ENCODE results near the gene C2CD4C.
"Not testable (repeated sequence)": the region's sequence is repeated elsewhere in the genome, so short reads cannot be mapped to it uniquely, and the experiment has no call there.

C2CD4C gene, protein sequence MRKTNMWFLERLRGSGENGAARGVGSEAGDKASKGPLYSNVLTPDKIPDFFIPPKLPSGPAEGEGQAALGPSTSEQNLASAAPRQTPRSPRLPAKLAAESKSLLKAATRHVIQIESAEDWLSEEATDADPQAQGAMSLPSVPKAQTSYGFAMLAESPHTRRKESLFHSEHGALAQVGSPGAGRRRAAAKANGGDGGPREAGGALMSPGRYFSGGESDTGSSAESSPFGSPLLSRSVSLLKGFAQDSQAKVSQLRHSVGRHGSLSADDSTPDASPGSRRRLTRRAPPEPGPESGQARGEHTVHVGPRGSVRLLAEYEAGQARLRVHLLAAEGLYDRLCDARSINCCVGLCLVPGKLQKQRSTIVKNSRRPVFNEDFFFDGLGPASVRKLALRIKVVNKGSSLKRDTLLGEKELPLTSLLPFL

DNA sequence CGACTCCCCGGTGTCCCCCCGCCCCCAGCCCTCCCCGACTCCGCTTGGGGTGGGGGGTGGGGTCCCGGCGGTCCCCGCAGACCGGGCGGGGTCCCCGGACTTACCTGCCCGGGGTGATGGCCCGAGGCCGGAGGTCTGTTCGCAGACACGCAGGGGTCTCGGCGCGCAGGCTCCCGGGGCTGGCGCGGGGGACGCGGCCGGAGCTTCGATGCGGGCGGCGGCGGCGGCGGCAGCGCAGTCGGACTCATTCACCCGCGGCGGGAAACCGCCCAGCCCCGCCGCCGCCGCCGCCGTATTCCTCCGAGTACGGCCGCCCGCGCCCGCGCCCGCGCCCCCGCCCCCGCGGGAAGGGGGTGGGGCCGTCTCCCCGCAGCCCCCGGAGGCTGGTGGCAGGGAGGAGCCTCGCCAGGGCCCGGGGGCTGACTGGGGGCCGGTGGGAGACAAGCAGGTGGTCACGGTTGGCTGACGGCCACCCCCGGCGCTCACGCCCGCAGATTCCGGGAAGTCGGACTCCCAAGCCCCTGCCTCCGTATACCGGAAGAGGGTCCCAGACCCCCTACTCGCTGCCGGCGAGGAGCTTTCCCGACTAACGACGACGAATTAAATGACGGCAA, at the start of gene C2CD4C:
Gene C2CD4C (minus strand): TSS at position 246 of the 614 bp plus-strand sequence. CDS start 786 bp downstream, outside the sequence.
- Histone ChIP-seq H3K9ac (peak within 1 kb of the TSS; percentile 64; the same call in 1 of the 2 replicates), H3K4me3 (peak within 1 kb of the TSS; percentile 70), H3K27me3 (peaks cover 7% of the 10 kb centered on the region; the same call in 1 of the 2 replicates), H3K36me3 (no peaks in the 10 kb centered on the region), H3K27ac (peak within 1 kb of the TSS; percentile 38; the same call in 1 of the 2 replicates), H3K4me2 (peak within 1 kb of the TSS; percentile 96), H3K4me1 (peaks cover 44% of the 10 kb centered on the region), H3K9me3 (no peaks in the 10 kb centered on the region), H4K20me1 (no peaks in the 10 kb centered on the region; the same call in 1 of the 2 replicates)
- TF ChIP-seq Cebpa-rat (IDR thresholded peaks at IDR 0.05): no peak

DNA sequence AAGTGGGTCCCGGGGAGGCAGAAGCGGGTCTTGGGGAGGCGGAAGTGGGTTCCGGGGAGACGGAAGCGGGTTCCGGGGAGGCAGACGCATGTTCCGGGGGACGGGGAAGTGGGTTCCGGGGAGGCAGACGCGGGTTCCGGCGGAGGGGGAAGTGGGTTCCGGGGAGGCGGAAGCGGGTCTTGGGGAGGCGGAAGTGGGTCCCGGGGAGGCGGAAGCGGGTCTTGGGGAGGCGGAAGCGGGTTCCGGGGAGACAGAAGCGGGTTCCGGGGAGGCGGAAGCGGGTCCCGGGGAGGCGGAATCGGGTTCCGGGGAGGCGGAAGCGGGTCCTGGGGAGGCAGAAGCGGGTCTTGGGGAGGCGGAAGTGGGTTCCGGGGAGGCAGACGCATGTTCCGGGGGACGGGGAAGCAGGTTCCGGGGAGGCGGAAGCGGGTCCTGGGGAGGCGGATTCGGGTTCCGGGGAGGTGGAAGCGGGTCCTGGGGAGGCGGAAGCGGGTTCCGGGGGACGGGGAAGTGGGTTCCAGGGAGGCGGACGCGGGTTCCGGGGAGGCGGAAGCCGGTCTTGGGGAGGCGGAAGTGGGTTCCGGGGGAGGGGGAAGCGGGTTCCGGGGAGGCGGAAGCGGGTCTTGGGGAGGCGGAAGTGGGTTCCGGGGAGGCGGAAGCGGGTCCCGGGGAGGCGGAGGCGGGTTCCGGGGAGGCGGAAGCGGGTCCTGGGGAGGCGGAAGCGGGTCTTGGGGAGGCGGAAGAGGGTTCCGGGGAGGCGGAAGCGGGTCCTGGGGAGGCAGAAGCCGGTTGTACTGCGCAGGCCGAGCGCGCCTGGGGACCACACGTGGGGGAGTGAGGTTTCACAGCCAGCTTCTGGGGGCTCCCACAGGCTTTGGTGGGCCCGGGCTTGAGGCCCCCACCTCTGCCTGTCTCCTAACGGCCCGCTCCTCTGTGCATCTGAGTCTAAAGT, 49.4 kb upstream of the C2CD4C start:
- Histone ChIP-seq H3K9ac (no peak overlapping the region), H4K20me1 (no peaks in the 10 kb centered on the region), H3K4me3 (no peak overlapping the region), H3K27ac (no peak overlapping the region), H3K4me2 (no peak overlapping the region), H3K9me3 (peaks cover 55% of the 10 kb centered on the region), H3K27me3 (no peaks in the 10 kb centered on the region), H3K4me1 (no peaks in the 10 kb centered on the region), H3K36me3 (no peaks in the 10 kb centered on the region)
- TF ChIP-seq Cebpa-rat (IDR thresholded peaks at IDR 0.05): no peak

DNA sequence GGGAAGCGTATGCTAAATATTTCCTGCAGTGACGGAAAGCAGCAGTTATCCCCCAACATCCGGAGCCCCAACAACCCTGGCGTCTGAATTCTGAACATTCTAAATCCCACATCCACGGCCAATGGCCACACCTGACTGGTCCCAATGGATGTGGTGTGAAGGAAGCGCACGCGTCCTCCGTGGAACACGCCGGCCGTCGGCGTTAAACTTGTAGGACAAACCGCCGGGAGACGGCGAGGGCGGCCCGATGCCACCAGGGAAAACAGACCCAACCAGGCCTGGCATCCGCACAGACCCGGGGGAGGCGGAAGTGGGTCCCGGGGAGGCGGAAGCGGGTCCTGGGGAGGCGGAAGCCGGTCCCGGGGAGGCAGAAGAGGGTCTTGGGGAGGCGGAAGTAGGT, 48.7 kb upstream of the C2CD4C start:
- TF ChIP-seq Cebpa-rat (IDR thresholded peaks at IDR 0.05): no peak
- no peaks in the 10 kb centered on the region for H3K36me3 ChIP-seq
- H3K4me1 ChIP-seq: no peaks in the 10 kb centered on the region
- H3K27me3 ChIP-seq: no peaks in the 10 kb centered on the region
- H3K27ac ChIP-seq: no peak overlapping the region
- peaks cover 61% of the 10 kb centered on the region for H3K9me3 ChIP-seq
- H3K4me2 ChIP-seq: no peak overlapping the region
- no peak overlapping the region for H3K9ac ChIP-seq
- H4K20me1 ChIP-seq: no peaks in the 10 kb centered on the region
- no peak overlapping the region for H3K4me3 ChIP-seq

DNA sequence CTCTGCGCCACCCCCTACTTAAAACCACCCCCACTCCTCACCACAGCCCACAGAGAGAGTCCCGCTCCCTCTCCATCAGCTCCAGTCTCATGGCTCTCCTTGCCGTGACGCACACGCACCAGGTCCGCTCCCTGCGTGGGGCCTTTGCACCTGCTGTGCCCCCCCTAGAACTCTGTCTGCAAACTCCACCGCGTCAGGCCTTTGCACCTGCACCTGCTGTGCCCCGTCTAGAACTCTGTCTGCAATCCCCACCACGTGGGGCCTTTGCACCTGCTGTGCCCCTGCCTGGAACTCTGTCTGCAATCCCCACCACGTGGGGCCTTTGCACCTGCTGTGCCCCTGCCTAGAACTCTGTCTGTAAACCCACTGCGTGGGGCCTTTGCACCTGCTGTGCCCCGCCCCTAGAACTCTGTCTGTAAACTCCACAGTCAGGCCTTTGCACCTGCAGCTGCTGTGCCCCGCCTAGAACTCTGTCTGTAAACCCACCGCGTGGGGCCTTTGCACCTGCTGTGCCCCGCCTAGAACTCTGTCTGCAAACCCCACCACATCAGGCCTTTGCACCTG, 47.7 kb upstream of the C2CD4C start:
- no peak overlapping the region for H3K9ac ChIP-seq
- no peak for TF ChIP-seq Cebpa-rat (IDR thresholded peaks at IDR 0.05)
- H3K4me2 ChIP-seq: no peak overlapping the region
- no peak overlapping the region for H3K27ac ChIP-seq
- H4K20me1 ChIP-seq: no peaks in the 10 kb centered on the region
- H3K4me3 ChIP-seq: no peak overlapping the region
- no peaks in the 10 kb centered on the region for H3K4me1 ChIP-seq
- peaks cover 62% of the 10 kb centered on the region for H3K9me3 ChIP-seq
- no peaks in the 10 kb centered on the region for H3K27me3 ChIP-seq
- H3K36me3 ChIP-seq: no peaks in the 10 kb centered on the region

DNA sequence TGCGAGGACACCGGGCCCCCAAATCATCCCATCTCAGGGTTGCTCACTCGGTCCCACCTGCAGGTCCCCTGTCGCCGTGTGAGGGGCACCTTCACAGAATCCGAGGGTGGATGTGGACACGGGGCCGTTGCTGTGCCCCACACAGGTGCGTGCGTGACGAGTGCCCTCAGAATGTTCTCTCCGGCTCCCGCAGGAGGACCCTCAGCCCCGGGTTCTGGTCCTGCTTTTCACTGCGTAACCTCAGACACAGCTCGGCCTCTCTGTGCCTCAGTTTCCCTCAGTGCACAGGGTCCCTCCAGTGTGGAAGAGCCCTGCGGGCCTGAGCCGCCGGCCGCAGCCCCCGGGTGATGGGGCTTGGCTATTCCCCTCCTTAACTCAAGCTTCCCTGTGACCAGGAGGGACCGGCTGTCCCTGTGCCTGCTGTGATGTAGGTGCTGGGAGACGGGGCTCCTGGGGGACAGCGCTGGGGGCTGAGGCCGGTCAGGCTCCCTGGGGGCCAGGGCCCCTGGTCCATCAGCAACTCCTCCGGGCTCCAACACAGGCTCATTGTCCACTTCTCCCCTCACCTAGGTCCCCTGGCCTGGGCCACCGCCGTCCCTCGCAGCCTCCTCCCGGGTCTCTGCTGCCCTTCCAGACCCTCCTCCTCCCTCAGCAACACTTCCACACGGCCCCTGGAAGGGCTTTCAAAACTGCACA, 47.1 kb upstream of the C2CD4C start:
- Histone ChIP-seq H3K9me3 (peaks cover 68% of the 10 kb centered on the region), H3K4me2 (no peak overlapping the region), H3K9ac (no peak overlapping the region), H3K27ac (no peak overlapping the region), H3K36me3 (no peaks in the 10 kb centered on the region), H3K27me3 (no peaks in the 10 kb centered on the region), H3K4me1 (no peaks in the 10 kb centered on the region), H4K20me1 (no peaks in the 10 kb centered on the region), H3K4me3 (no peak overlapping the region)
- TF ChIP-seq Cebpa-rat (IDR thresholded peaks at IDR 0.05): no peak

DNA sequence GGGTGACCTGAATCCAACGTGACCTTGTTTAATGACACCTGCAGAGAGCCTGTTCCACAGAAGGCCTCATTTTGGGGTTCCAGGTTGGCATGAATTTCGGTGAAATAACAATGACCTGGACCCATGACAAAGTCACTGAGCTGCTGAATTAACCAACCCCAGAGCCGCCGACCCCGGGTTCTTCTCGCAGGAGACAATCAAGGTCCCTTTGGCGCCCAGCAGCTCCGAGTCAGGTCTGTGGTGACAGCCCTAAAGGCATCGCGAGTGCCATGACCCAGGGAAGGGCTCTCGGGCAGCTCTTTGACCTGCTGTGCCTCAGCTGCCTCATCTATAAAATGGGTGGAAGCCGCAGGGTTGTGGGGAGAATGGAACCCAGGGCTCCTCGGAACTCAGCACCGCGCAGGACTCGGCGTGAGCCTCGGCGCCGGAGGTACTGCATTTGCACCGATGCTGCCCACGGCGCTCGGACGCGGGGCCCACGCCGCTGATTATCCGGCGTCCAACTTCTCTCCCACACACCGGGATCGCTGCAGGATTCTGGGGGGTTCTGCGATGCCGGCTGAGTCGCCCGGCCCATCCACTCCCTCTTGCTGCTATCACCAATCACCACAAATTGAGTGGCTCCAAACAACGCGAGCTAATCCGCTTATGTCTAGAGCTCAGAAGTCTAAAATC, 46.2 kb upstream of the C2CD4C start:
- Histone ChIP-seq H3K4me1 (no peaks in the 10 kb centered on the region), H3K4me2 (no peak overlapping the region), H3K9ac (no peak overlapping the region), H3K36me3 (no peaks in the 10 kb centered on the region), H4K20me1 (no peaks in the 10 kb centered on the region), H3K9me3 (peaks cover 77% of the 10 kb centered on the region), H3K27ac (no peak overlapping the region), H3K4me3 (no peak overlapping the region), H3K27me3 (no peaks in the 10 kb centered on the region)
- no peak for TF ChIP-seq Cebpa-rat (IDR thresholded peaks at IDR 0.05)

DNA sequence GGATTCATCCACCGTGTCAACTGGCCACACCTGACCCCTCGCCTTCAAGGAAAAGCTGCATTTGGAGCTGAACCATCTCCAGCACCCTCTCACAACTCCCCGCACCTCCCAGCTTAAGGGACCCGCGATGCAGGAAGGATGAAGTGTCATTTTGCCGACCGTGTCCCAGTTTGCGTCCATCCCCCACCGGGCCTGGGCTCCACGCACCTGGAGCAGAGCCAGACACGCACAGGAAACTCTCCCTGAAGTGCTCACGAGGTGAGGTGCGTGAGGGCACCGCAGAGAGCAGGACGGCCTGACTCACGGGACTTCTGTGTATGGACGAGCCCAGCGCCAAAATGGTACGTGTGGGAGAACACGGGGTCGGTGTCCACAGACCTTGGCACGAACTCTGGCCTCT, 44.7 kb upstream of the C2CD4C start:
- H4K20me1 ChIP-seq: no peaks in the 10 kb centered on the region
- no peak overlapping the region for H3K4me2 ChIP-seq
- no peak for TF ChIP-seq Cebpa-rat (IDR thresholded peaks at IDR 0.05)
- H3K4me3 ChIP-seq: no peak overlapping the region
- no peaks in the 10 kb centered on the region for H3K27me3 ChIP-seq
- H3K4me1 ChIP-seq: no peaks in the 10 kb centered on the region
- H3K9ac ChIP-seq: no peak overlapping the region
- H3K36me3 ChIP-seq: no peaks in the 10 kb centered on the region
- peaks cover 65% of the 10 kb centered on the region for H3K9me3 ChIP-seq
- H3K27ac ChIP-seq: no peak overlapping the region

DNA sequence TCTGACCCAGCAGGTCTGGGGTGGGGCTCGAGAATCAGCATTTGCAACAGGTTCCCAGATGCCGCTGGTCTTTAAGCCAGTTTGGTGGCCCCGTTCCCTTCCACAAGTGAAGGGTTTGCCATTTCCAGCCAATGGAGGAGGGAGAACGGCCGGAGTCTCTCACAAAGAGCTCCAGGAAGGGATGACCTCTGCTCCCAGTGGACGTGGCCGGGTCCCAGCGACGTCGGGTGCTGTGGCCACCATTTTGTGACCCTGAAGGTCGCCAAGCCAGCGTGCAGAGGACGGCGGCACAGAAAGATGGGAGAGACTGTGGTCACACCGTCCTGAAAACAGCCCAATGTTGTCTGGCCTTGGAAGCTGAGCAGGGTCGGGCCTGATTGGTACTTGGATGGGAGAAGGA, 43.9 kb upstream of the C2CD4C start:
- no peak overlapping the region for H3K9ac ChIP-seq
- H3K9me3 ChIP-seq: peaks cover 57% of the 10 kb centered on the region
- H4K20me1 ChIP-seq: no peaks in the 10 kb centered on the region
- no peak for TF ChIP-seq Cebpa-rat (IDR thresholded peaks at IDR 0.05)
- 0 out of 2 replicates have a peak, but pooled peaks cover 6% of the 10 kb centered on the region for H3K4me1 ChIP-seq
- no peak overlapping the region for H3K4me2 ChIP-seq
- no peak overlapping the region for H3K4me3 ChIP-seq
- H3K27me3 ChIP-seq: no peaks in the 10 kb centered on the region
- no peak overlapping the region for H3K27ac ChIP-seq
- no peaks in the 10 kb centered on the region for H3K36me3 ChIP-seq

DNA sequence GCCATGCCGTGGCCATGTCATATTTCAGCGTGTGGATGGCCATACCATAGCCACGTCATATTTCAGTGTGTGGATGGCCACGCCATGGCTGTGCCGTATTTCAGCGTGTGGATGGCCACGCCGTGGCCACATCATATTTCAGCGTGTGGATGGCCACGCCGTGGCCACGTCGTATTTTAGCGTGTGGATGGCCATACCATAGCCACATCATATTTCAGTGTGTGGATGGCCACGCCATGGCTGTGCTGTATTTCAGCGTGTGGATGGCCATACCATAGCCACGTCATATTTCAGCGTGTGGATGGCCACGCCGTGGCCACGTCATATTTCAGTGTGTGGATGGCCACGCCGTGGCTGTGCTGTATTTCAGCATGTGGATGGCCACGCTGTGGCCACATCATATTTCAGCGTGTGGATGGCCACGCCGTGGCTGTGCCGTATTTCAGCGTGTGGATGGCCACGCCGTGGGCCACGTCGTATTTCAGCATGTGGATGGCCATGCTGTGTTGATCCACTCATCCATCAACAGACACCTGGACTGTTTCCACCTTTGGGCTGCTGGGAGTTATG, 42.0 kb upstream of the C2CD4C start:
- not testable (repeated sequence) for H3K4me2 ChIP-seq, H3K4me1 ChIP-seq, H3K4me3 ChIP-seq, H3K36me3 ChIP-seq, H3K27ac ChIP-seq, H4K20me1 ChIP-seq, H3K27me3 ChIP-seq, H3K9ac ChIP-seq
- peaks cover 44% of the 10 kb centered on the region for H3K9me3 ChIP-seq

All from BLaER1 (cell line).